LNCAP (cell line): ENCODE data around the gene ZSCAN32.

ENCODE experiments used
- CTCF ChIP-seq: fragments of 450-650 bp; IDR thresholded peaks from 2 replicates; pipeline ENCODE4 v1.5.1; 2017; ENCODE audit warnings: mild to moderate bottlenecking

The ZSCAN32 gene

DNA sequence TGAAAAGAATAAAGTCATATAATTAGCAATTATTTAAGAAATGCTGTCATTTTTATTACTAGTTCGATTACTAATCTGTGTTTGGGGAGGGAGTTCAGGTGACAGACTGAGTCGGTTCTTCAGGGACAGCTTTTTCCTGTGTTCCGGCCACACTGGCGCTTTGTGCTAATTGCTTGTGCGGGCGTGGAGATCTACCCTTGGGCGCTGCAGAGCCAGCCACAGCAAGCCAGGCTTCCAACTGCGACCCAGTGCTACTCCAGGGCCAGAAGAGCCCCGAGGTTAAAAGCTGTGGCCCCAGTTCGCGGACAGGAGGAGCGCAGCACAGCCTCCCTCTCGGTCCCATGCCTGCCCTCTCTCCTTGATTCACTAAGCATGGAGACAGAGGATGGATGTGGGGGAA, 51.6 kb downstream of the ZSCAN32 start:
- no peak for TF ChIP-seq CTCF

GRCh38 chr16:3348547-3349167, 52.1 kb downstream of the ZSCAN32 start:
- TF ChIP-seq CTCF, result no peak

DNA sequence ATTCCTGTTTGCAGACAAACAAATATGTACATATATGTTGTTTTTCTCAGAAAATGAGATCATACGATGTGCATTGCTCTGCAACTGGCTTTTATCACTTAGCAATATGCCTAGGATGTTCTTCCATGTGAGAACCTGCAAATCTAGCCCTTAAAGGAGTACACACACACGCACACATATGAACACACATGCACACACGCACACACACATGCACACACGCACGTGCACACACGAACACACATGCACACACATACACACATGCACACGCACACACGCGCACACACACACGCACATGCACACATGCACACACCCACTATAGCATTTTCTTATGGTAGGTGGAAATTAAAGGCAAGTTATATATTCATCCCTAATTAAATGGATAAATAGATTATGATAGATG, 53.2 kb downstream of the ZSCAN32 start:
- TF ChIP-seq CTCF, result no peak

DNA sequence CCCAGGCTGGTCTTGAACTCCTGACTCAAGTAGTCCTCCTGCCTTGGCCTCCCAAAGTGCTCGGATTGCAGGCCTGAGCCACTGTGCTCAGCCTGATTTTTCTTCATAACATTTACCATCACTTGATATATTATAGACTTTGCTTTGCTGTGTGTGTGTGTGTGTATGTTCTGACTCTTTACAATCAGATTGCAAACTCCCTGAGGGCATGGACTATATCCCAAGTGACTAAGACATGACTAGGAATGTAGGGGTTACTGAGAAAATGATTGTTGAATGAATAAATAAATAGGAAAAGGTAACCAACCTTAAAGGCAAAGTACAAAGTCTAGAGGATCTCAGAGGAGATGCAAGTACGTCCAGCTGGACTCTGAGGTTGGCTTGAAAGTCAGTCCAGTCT, 54.8 kb downstream of the ZSCAN32 start:
- no peak for TF ChIP-seq CTCF
